OCI-LY1 (cell line): ENCODE measurements around the gene RAB3IL1.

Experiments
- CTCF ChIP-seq: fragments of 200-600 bp; sonication (generic), shearing (Covaris generic); IDR thresholded peaks from 2 replicates; pipeline ENCODE4 v1.5.1; 2017; ENCODE audit warnings: mild to moderate bottlenecking, antibody characterized with exemption, low read length, moderate library complexity, mixed read lengths
- EZH2 ChIP-seq: fragments of 200-600 bp; sonication (generic), shearing (Covaris generic); IDR thresholded peaks from 2 replicates; pipeline ENCODE4 v1.8.0; 2017; ENCODE audit warnings: borderline replicate concordance, mixed run types, mild to moderate bottlenecking, antibody characterized with exemption, low read length, moderate library complexity, mixed read lengths

- TF ChIP-seq CTCF (no peak), EZH2 (no peak)
These were observed 37.3 kb downstream of the RAB3IL1 start for GRCh38 chr11:61880031-61880430.
